Measurements from ENCODE around the gene RABEPK. TPM values are rescaled to one million over a fixed set of nuclear protein-coding genes. Genes with fewer than 3 reads are reported as not detected.
"Not testable (repeated sequence)": the region's sequence is repeated elsewhere in the genome, so short reads cannot be mapped to it uniquely, and the experiment has no call there.

RABEPK gene
- total RNA-seq, 1 experiment from 2014 or later = 25.1 TPM

- DNase-seq (ENCODE audit: low read depth) = not testable (repeated sequence)
Observed at GRCh38 chr9:125194466-125194865, 5.9 kb upstream of the RABEPK start.

GRCh38 chr9:125195591-125195990, 4.8 kb upstream of the RABEPK start:
- DNase-seq (ENCODE audit: low read depth) = not testable (repeated sequence)

DNA sequence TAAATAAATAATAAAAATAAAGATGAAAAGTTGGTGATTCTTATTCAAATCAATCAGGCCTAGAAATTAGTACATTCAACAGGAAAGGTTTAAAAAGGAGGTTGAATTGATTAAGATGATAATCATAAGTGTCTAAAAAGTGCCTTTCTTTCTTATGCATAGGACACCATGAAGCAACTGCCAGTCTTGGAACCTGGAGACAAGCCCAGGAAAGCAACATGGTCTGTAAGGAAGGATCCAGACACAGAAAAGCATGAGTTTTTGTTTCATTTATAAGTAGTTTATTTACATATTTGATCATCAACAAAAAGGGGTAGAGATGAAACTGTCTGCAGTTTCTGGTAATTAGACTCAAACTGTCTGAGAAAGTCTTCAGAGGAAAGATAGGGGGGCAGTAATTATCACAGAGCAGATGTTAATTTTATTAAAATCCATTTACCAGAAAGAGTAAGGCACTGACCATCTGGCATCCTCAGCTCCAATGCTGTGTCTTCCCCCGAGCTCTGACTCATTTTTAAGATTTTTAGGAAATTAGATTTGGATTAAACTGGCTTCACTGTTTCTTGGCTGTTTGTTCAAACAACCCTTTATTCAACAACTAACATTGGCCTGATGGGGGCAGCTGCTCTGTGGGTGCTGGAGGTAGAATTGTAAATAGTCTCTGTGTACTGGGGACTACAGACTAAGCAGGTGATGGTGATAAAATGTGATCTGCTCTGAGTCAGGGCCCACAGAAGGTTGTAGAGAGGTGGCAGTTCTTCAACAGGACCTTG, 2.7 kb downstream of the RABEPK start:
- no peak for DNase-seq (ENCODE audit: low read depth)

- no peak for DNase-seq (ENCODE audit: low read depth)
Observed at GRCh38 chr9:125204477-125204876, 4.1 kb downstream of the RABEPK start.

DNA sequence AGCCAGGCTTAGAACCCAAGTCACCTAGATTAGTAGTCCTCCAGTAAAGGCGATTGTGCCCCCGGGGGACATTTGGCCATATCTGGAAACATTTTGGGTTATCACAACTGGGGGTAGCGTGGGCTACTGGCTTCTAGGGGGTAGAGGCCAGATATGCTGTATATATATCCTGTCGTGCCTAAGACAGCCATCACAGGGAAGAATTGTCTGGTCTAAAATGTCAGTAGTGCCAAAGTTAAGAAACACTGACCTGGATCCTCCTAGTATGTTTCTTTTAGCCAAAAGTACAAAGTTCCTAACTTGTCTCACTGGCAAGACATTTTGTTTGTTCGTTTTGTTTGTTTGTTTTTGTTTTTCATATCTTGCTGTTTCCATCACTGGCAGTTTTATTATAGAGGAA, 13.8 kb downstream of the RABEPK start:
- DNase-seq (ENCODE audit: low read depth) = no peak

DNA sequence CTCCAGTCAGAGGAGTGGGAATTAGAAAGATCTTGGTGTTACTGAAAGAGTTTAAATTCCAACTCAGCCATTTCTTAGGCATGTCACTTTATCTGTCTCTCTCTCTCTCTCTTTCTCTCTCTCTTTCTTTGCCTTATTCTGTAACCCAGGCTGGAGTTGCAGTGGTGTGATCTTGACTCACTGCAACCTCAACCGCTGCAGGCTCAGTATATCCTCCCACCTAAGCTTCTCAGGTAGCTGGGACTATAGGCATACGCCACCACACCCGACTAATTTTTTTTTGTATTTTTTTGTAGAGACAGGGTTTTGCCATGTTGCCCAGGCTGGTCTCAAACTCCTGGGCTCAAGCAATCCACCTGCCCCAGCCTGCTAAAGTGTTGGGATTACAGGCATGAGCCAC, 18.3 kb downstream of the RABEPK start:
- DNase-seq (ENCODE audit: low read depth) = no peak

DNA sequence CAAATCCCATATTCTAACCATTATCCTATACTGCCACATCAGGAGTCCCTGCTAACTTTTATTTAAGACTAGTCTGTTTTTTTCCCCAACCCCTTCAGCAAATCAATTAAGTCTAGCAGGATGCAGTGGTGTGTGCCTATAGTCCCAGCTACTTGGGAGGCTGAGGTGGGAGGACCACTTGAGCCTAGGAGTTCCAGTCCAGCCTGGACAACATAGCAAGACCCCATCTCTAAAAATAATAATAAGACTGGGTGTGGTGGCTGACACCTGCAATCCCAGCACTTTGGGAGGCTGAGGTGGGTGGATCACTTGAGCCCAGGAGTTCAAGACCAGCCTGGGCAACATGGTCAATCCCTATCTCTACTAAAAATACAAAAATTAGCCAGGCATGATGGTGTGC, 24.5 kb downstream of the RABEPK start:
- DNase-seq (ENCODE audit: low read depth) = not testable (repeated sequence)

DNA sequence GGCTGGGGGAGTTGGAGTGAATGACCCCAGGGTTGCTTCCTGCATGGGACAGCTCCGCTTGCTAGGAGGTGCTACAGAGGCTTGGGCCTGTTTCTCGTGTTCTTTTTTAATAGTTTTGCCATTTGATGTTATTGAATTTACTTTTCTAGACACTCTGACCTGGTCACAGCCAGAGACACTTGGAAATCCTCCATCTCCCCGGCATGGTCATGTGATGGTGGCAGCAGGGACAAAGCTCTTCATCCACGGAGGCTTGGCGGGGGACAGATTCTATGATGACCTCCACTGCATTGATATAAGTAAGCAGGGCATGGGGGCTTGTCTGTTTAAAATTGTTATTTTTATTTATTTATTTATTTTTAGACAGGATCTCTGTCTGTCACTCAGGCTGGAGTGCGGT, 27.4 kb downstream of the RABEPK start:
- DNase-seq (ENCODE audit: low read depth) = no peak

- DNase-seq (ENCODE audit: low read depth) = peak; percentile 98
Observed at GRCh38 chr9:125233678-125234077, 33.3 kb downstream of the RABEPK start.

DNA sequence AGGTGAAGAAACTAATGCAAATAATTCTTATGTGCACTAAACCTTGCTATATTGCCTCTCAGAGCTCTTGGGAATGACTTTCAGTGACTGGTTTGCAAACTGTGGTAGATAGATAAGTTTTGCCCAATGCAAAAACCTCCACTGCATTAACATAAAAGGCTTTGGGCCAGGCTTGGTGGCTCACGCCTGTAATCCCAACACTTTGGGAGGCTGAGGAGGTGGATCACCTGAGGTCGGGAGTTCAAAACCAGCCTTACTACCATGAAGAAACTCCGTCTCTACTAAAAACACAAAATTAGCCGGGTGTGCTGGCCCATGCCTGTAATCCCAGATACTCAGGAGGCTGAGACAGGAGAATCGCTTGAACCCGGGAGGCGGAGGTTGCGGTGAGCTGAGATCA, 33.8 kb downstream of the RABEPK start:
- DNase-seq (ENCODE audit: low read depth) = not testable (repeated sequence)

DNA sequence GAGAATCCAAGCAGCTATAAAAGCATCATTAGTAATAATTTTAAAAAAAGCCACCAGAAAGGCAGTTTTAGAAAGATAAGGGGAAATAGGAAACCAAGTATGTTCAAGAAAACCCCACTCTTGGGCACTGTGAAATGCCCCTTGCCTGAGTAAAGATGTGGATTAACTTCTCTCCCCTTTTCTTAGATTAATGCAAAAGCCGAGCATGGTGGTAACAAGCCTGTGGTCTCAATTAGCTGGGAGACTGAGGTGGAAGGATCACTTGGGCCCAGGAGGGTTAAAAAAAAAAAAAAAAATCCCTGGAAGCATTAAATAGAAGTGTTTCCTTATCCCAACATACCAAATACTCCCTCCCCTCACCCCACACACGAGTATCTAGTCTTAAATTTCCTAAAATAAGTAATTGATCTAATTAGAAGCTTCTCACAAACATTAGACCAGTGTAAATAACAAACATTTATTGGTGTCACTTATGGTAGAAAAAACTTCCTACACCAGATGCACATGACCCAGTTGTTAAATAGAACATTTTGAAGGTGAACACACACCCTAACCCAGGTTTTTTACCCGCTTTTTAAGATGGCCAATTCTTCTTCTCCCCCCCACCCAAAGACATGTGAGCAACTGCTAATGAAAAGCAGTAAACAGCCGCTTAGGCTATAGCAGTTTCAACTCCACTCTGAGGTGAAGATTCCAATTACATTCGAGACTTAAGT, 35.6 kb downstream of the RABEPK start:
- peak; percentile 8 for DNase-seq (ENCODE audit: low read depth)

- peak; percentile 25 for DNase-seq (ENCODE audit: low read depth)
Observed at GRCh38 chr9:125236520-125237159, 36.3 kb downstream of the RABEPK start.

DNA sequence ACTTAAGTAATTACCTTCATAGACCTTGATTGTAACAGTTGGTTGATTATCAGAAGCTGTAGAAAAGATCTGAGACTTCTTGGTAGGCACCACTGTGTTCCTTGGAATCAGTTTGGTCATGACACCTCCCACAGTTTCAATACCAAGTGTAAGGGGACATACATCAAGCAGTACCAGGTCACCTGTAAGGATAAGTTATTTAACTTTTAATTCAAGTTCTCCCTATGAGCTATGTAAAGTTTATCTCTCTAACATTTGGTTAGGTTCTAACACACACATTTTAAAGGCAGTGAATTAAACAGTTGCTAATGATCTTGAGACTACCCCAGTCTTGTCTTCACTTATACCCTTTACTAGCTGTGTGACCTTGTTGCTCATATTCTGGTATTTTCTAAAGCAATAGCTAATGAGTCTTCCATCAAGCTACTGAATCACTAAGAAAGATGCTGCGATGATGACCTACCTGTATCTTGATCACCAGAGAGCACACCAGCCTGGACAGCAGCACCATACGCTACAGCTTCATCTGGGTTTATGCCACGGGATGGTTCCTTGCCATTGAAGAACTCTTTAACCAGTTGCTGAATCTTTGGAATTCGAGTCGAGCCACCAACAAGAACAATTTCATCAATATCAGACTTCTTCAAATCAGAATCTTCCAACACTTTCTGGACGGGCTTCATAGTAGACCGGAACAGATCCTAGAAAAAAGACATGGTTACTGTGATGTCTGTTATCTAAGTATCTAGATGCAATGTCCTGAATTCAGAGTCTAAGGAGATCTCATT, 38.0 kb downstream of the RABEPK start:
- DNase-seq (ENCODE audit: low read depth) = peak; percentile 4

- DNase-seq (ENCODE audit: low read depth) = no peak
Observed at GRCh38 chr9:125238915-125239446, 38.6 kb downstream of the RABEPK start.

DNA sequence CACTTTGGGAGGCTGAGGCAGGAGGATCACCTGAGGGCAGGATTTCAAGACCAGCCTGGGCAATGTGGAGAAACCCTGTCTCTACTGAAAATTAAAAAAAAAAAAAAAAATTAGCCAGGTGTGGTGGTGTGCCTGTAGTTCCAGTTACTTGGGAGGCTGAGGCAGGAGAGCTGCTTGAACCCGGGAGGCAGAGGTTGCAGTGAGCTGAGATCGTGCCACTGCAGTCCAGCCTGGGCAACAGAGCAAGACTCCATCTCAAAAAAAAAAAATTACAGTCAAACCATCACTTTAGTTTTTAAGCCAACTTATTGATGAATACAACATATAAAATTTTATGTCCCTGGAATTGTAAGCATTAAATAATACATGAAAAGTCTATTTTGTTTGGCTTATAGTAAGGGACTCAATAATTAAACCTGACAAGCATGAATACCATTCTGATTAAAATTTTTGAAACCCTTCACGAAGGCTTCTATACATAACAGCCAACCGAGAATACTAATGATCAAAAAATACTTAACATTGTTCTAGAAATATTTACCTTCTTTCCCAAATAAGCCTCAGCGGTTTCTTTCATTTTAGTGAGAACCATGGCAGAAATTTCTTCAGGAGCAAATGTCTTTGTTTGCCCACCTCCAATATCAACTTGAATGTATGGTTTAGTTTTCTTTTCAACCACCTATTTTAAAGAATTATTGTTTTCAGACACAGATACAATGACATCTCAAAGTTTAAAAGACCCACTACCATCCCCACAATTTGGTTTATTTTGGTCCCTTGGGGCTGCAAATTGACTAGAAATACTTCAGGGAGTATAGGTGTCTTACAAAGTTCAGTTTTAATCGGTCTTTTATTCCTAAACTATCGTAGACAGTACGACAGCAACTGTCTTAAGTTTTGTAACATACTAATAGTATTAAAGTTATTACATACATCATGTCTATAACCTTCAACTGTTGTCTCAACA, 39.6 kb downstream of the RABEPK start:
- no peak for DNase-seq (ENCODE audit: low read depth)

DNA sequence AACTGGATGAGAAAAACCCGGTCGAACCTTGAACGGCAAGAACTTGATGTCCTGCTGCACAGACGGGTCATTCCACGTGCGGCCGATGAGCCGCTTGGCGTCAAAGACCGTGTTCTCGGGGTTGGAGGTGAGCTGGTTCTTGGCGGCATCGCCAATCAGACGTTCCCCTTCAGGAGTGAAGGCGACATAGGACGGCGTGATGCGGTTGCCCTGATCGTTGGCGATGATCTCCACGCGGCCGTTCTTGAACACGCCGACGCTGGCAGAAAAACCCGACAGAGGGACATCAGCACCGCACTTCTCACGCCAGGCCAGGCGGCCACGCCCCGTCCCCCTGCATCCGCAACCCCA, 40.3 kb downstream of the RABEPK start:
- peak; percentile 49 for DNase-seq (ENCODE audit: low read depth)

GRCh38 chr9:125241000-125241862, 40.9 kb downstream of the RABEPK start, which contains the start of gene HSPA5:
Gene HSPA5, minus strand, starts transcription at chr9:125241343. Its CDS starts 217 bp downstream, at chr9:125241126.
- peak; percentile 100 for DNase-seq (ENCODE audit: low read depth)

GRCh38 chr9:125241863-125242739, 41.8 kb downstream of the RABEPK start:
- no peak for DNase-seq (ENCODE audit: low read depth)

All from M059J (cell line).